ENCODE data around the gene PROCA1. TPM values are rescaled to one million over a fixed set of nuclear protein-coding genes. Genes with fewer than 3 reads are reported as not detected.

Gene PROCA1
- total and polyA plus RNA-seq, 9 of the 15 experiments (the other 6 are each of a cell fraction or from before 2014, with no cell fraction given) = 0.78 to 16.2 (median 5.6) TPM

DNA sequence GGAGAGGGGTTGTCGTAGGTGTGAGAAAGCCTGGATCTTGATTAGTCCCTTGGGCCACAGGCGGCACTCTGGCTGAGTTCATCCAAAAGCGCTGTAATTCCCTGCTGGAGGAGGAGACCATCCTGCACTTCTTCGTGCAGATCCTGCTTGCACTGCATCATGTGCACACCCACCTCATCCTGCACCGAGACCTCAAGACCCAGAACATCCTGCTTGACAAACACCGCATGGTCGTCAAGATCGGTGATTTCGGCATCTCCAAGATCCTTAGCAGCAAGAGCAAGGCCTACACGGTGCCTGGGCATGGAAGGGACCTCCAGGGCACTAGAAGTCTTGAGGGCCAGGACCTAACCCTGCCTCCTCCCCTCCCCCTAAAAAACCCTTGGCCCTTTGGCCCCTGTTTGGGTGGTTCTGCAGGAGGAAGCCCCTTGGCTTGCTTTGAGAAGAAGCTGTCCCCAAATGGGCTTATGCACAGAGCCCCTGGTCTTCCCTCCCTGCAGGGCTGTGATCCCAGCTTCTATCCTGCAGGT is 23.1 kb upstream of the PROCA1 start (continued):
- TF ChIP-seq, protein P1, sequence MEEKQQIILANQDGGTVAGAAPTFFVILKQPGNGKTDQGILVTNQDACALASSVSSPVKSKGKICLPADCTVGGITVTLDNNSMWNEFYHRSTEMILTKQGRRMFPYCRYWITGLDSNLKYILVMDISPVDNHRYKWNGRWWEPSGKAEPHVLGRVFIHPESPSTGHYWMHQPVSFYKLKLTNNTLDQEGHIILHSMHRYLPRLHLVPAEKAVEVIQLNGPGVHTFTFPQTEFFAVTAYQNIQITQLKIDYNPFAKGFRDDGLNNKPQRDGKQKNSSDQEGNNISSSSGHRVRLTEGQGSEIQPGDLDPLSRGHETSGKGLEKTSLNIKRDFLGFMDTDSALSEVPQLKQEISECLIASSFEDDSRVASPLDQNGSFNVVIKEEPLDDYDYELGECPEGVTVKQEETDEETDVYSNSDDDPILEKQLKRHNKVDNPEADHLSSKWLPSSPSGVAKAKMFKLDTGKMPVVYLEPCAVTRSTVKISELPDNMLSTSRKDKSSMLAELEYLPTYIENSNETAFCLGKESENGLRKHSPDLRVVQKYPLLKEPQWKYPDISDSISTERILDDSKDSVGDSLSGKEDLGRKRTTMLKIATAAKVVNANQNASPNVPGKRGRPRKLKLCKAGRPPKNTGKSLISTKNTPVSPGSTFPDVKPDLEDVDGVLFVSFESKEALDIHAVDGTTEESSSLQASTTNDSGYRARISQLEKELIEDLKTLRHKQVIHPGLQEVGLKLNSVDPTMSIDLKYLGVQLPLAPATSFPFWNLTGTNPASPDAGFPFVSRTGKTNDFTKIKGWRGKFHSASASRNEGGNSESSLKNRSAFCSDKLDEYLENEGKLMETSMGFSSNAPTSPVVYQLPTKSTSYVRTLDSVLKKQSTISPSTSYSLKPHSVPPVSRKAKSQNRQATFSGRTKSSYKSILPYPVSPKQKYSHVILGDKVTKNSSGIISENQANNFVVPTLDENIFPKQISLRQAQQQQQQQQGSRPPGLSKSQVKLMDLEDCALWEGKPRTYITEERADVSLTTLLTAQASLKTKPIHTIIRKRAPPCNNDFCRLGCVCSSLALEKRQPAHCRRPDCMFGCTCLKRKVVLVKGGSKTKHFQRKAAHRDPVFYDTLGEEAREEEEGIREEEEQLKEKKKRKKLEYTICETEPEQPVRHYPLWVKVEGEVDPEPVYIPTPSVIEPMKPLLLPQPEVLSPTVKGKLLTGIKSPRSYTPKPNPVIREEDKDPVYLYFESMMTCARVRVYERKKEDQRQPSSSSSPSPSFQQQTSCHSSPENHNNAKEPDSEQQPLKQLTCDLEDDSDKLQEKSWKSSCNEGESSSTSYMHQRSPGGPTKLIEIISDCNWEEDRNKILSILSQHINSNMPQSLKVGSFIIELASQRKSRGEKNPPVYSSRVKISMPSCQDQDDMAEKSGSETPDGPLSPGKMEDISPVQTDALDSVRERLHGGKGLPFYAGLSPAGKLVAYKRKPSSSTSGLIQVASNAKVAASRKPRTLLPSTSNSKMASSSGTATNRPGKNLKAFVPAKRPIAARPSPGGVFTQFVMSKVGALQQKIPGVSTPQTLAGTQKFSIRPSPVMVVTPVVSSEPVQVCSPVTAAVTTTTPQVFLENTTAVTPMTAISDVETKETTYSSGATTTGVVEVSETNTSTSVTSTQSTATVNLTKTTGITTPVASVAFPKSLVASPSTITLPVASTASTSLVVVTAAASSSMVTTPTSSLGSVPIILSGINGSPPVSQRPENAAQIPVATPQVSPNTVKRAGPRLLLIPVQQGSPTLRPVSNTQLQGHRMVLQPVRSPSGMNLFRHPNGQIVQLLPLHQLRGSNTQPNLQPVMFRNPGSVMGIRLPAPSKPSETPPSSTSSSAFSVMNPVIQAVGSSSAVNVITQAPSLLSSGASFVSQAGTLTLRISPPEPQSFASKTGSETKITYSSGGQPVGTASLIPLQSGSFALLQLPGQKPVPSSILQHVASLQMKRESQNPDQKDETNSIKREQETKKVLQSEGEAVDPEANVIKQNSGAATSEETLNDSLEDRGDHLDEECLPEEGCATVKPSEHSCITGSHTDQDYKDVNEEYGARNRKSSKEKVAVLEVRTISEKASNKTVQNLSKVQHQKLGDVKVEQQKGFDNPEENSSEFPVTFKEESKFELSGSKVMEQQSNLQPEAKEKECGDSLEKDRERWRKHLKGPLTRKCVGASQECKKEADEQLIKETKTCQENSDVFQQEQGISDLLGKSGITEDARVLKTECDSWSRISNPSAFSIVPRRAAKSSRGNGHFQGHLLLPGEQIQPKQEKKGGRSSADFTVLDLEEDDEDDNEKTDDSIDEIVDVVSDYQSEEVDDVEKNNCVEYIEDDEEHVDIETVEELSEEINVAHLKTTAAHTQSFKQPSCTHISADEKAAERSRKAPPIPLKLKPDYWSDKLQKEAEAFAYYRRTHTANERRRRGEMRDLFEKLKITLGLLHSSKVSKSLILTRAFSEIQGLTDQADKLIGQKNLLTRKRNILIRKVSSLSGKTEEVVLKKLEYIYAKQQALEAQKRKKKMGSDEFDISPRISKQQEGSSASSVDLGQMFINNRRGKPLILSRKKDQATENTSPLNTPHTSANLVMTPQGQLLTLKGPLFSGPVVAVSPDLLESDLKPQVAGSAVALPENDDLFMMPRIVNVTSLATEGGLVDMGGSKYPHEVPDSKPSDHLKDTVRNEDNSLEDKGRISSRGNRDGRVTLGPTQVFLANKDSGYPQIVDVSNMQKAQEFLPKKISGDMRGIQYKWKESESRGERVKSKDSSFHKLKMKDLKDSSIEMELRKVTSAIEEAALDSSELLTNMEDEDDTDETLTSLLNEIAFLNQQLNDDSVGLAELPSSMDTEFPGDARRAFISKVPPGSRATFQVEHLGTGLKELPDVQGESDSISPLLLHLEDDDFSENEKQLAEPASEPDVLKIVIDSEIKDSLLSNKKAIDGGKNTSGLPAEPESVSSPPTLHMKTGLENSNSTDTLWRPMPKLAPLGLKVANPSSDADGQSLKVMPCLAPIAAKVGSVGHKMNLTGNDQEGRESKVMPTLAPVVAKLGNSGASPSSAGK (IDR thresholded peaks at IDR 0.05) = 0 out of 2 replicates have a peak, but pooled peaks have one; percentile 36
- TF ChIP-seq, protein P2, sequence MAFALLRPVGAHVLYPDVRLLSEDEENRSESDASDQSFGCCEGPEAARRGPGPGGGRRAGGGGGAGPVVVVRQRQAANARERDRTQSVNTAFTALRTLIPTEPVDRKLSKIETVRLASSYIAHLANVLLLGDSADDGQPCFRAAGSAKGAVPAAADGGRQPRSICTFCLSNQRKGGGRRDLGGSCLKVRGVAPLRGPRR (CRISPR knock-in tag; IDR thresholded peaks at IDR 0.05) = 0 out of 2 replicates have a peak, but pooled peaks have one; percentile 50
- TF ChIP-seq ELF4 (CRISPR knock-in tag; IDR thresholded peaks at IDR 0.05) (no peak), NFATC3 (IDR thresholded peaks at IDR 0.05) (no peak), PML (IDR thresholded peaks at IDR 0.05; ENCODE audit: low read length) (no peak), ELF2 (CRISPR knock-in tag; IDR thresholded peaks at IDR 0.05) (no peak), SRSF1 (IDR thresholded peaks at IDR 0.05; ENCODE audit: low read depth, low read length) (no peak), RBM39 (optimal IDR thresholded peaks at IDR 0.05; ENCODE audit: low read depth, low read length) (no peak)
- TF ChIP-seq, protein P3, sequence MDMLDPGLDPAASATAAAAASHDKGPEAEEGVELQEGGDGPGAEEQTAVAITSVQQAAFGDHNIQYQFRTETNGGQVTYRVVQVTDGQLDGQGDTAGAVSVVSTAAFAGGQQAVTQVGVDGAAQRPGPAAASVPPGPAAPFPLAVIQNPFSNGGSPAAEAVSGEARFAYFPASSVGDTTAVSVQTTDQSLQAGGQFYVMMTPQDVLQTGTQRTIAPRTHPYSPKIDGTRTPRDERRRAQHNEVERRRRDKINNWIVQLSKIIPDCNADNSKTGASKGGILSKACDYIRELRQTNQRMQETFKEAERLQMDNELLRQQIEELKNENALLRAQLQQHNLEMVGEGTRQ (CRISPR knock-in tag; IDR thresholded peaks at IDR 0.05) = no peak
- TF ChIP-seq, protein P4, sequence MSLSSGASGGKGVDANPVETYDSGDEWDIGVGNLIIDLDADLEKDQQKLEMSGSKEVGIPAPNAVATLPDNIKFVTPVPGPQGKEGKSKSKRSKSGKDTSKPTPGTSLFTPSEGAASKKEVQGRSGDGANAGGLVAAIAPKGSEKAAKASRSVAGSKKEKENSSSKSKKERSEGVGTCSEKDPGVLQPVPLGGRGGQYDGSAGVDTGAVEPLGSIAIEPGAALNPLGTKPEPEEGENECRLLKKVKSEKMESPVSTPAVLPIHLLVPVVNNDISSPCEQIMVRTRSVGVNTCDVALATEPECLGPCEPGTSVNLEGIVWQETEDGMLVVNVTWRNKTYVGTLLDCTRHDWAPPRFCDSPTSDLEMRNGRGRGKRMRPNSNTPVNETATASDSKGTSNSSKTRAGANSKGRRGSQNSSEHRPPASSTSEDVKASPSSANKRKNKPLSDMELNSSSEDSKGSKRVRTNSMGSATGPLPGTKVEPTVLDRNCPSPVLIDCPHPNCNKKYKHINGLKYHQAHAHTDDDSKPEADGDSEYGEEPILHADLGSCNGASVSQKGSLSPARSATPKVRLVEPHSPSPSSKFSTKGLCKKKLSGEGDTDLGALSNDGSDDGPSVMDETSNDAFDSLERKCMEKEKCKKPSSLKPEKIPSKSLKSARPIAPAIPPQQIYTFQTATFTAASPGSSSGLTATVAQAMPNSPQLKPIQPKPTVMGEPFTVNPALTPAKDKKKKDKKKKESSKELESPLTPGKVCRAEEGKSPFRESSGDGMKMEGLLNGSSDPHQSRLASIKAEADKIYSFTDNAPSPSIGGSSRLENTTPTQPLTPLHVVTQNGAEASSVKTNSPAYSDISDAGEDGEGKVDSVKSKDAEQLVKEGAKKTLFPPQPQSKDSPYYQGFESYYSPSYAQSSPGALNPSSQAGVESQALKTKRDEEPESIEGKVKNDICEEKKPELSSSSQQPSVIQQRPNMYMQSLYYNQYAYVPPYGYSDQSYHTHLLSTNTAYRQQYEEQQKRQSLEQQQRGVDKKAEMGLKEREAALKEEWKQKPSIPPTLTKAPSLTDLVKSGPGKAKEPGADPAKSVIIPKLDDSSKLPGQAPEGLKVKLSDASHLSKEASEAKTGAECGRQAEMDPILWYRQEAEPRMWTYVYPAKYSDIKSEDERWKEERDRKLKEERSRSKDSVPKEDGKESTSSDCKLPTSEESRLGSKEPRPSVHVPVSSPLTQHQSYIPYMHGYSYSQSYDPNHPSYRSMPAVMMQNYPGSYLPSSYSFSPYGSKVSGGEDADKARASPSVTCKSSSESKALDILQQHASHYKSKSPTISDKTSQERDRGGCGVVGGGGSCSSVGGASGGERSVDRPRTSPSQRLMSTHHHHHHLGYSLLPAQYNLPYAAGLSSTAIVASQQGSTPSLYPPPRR (CRISPR knock-in tag; IDR thresholded peaks at IDR 0.05; ENCODE audit: borderline replicate concordance) = no peak
